HG03025 (cell line): ENCODE data around the gene CTNS.
A peak's percentile ranks its signal among the peaks of the same experiment; 100 is the strongest.

Experiments
- ATAC-seq: cut with Tn5 transposase; IDR thresholded peaks from one replicate; pipeline ENCODE4 v1.9.1; 2021; ENCODE audit warnings: mild to moderate bottlenecking, moderate library complexity; ENCODE audit not compliant: unreplicated experiment, low FRiP score

CTNS gene

GRCh38 chr17:3708366-3708765, 71.8 kb downstream of the CTNS start:
- ATAC-seq = no peak

GRCh38 chr17:3710951-3711383, 74.4 kb downstream of the CTNS start:
- ATAC-seq = peak; percentile 92
